CD4-positive, alpha-beta T cell treated with Interleukin-6 for 4 hours (primary cell): ENCODE data around the gene RHO.
"Not testable (repeated sequence)": the region's sequence is repeated elsewhere in the genome, so short reads cannot be mapped to it uniquely, and the experiment has no call there.

Experiments used
- DNase-seq: peaks from one replicate; pipeline ENCODE4 v3.0.0-alpha.2; 2020; ENCODE audit warnings: mixed read lengths

RHO gene

GRCh38 chr3:129500334-129500658 is 28.1 kb upstream of the RHO start:
- no peak for DNase-seq

- no peak for DNase-seq
Observed at GRCh38 chr3:129501630-129502029, 26.8 kb upstream of the RHO start.

- no peak for DNase-seq
Observed at GRCh38 chr3:129502641-129503408, 25.6 kb upstream of the RHO start.

- no peak for DNase-seq
Observed at GRCh38 chr3:129503471-129504291, 24.8 kb upstream of the RHO start.

GRCh38 chr3:129504471-129505100 is 23.9 kb upstream of the RHO start:
- no peak for DNase-seq

- DNase-seq, result no peak
Observed at GRCh38 chr3:129505341-129505740, 23.1 kb upstream of the RHO start.

- DNase-seq, result no peak
Observed at GRCh38 chr3:129506231-129506742, 22.2 kb upstream of the RHO start.

GRCh38 chr3:129507181-129507831 is 21.1 kb upstream of the RHO start:
- no peak for DNase-seq

- DNase-seq, result no peak
Observed at GRCh38 chr3:129512595-129512994, 15.8 kb upstream of the RHO start.

GRCh38 chr3:129513705-129514104 is 14.7 kb upstream of the RHO start:
- no peak for DNase-seq

- no peak for DNase-seq
Observed at GRCh38 chr3:129514110-129514509, 14.3 kb upstream of the RHO start.

- DNase-seq, result no peak
Observed at GRCh38 chr3:129514563-129514962, 13.9 kb upstream of the RHO start.

- not testable (repeated sequence) for DNase-seq
Observed at GRCh38 chr3:129515108-129515820, 13.2 kb upstream of the RHO start.

- DNase-seq, result not testable (repeated sequence)
Observed at GRCh38 chr3:129515821-129516432, 12.5 kb upstream of the RHO start.

- no peak for DNase-seq
Observed at GRCh38 chr3:129517516-129517915, 10.9 kb upstream of the RHO start.

- no peak for DNase-seq
Observed at GRCh38 chr3:129518038-129518561, 10.3 kb upstream of the RHO start.

- DNase-seq, result no peak
Observed at GRCh38 chr3:129518581-129518980, 9.9 kb upstream of the RHO start.

- DNase-seq, result no peak
Observed at GRCh38 chr3:129519449-129519848, 9.0 kb upstream of the RHO start.

- DNase-seq, result no peak
Observed at GRCh38 chr3:129519896-129520715, 8.3 kb upstream of the RHO start.

- DNase-seq, result no peak
Observed at GRCh38 chr3:129520960-129521359, 7.5 kb upstream of the RHO start.

GRCh38 chr3:129521611-129522010 is 6.8 kb upstream of the RHO start:
- DNase-seq, result no peak
